Neural cell (in vitro differentiated cells): Measurements from ENCODE around the gene KRTAP1-4. TPM values are rescaled to one million over a fixed set of nuclear protein-coding genes. Genes with fewer than 3 reads are reported as not detected.
"Not testable (repeated sequence)": the region's sequence is repeated elsewhere in the genome, so short reads cannot be mapped to it uniquely, and the experiment has no call there.

Experiments
- H2AFZ ChIP-seq: fragments of 200-600, 300-800 bp; sonication (generic), shearing (Covaris generic); 2 replicates; pipeline ENCODE4 v1.6.0; 2014; ENCODE audit warnings: low read depth, mild to moderate bottlenecking, antibody characterized with exemption, low read length, moderate library complexity
- H3F3A ChIP-seq: fragments of 200-600 bp; shearing (Covaris generic); 2 replicates; pipeline ENCODE4 v1.6.1; 2016; ENCODE audit warnings: mild to moderate bottlenecking, moderate library complexity, mixed read lengths, antibody characterized with exemption, low read length; ENCODE audit not compliant: insufficient read depth, poor library complexity, severe bottlenecking
- H3K27ac ChIP-seq: fragments of 200-600, 300-800 bp; sonication (generic), shearing (Covaris generic); 2 replicates; pipeline ENCODE4 v1.5.1; 2014; ENCODE audit warnings: mild to moderate bottlenecking, low read length, moderate library complexity
- H3K27me3 ChIP-seq: fragments of 300-800, 200-600 bp; sonication (generic), shearing (Covaris generic); 2 replicates; pipeline ENCODE4 v1.6.0; 2014; ENCODE audit warnings: mild to moderate bottlenecking, low read depth, low read length, moderate library complexity; ENCODE audit not compliant: insufficient read depth
- H3K36me3 ChIP-seq: fragments of 300-800, 200-600 bp; sonication (generic), shearing (Covaris generic); 2 replicates; pipeline ENCODE4 v1.5.1; 2014; ENCODE audit warnings: mild to moderate bottlenecking, antibody characterized with exemption, low read length, moderate library complexity; ENCODE audit not compliant: insufficient read depth
- H3K4me2 ChIP-seq: fragments of 300-800, 200-600 bp; sonication (generic), shearing (Covaris generic); 2 replicates; pipeline ENCODE4 v1.6.0; 2014; ENCODE audit warnings: mild to moderate bottlenecking, low read length
- H3K4me3 ChIP-seq: fragments of 300-800, 200-600 bp; sonication (generic), shearing (Covaris generic); 2 replicates; pipeline ENCODE4 v1.5.1; 2014; ENCODE audit warnings: mild to moderate bottlenecking, low read length, moderate library complexity
- H3K79me2 ChIP-seq: fragments of 200-600 bp; shearing (Covaris generic); replicated peaks from 2 replicates; pipeline ENCODE4 v1.6.0; 2014; ENCODE audit warnings: mild to moderate bottlenecking, low read length, moderate library complexity; ENCODE audit not compliant: insufficient read depth
- H3K9ac ChIP-seq: fragments of 300-800, 200-600 bp; sonication (generic), shearing (Covaris generic); 2 replicates; pipeline ENCODE4 v1.6.1; 2016; ENCODE audit warnings: mild to moderate bottlenecking, low read length, mixed read lengths
- H3K9me2 ChIP-seq: fragments of 200-600 bp; shearing (Covaris generic); 2 replicates; pipeline ENCODE4 v1.6.1; 2016; ENCODE audit warnings: mild to moderate bottlenecking, low read length, mixed read lengths; ENCODE audit not compliant: insufficient read depth
- H3K9me3 ChIP-seq: fragments of 200-600, 300-800 bp; sonication (generic), shearing (Covaris generic); 2 replicates; pipeline ENCODE4 v1.6.1; 2016; ENCODE audit warnings: mild to moderate bottlenecking, mixed run types, low read length, moderate library complexity, mixed read lengths
- H4K20me1 ChIP-seq: fragments of 200-600 bp; shearing (Covaris generic); 2 replicates; pipeline ENCODE4 v1.6.1; 2016; ENCODE audit warnings: mild to moderate bottlenecking, mixed run types; ENCODE audit not compliant: insufficient read depth
- CTCF ChIP-seq: fragments of 450-650 bp; IDR thresholded peaks from 2 replicates; pipeline ENCODE4 v1.5.1; 2014; ENCODE audit warnings: antibody characterized with exemption, mild to moderate bottlenecking, moderate library complexity; ENCODE audit not compliant: poor library complexity, severe bottlenecking
- EP300 ChIP-seq: fragments of 450-650 bp; conservative IDR thresholded peaks from 2 replicates; pipeline ENCODE4 v1.6.1; 2014; ENCODE audit warnings: antibody characterized with exemption, mild to moderate bottlenecking, moderate library complexity; ENCODE audit not compliant: poor library complexity, severe bottlenecking
- EZH2 ChIP-seq: fragments of 200-600, 300-800 bp; shearing (Covaris generic), sonication (generic); IDR thresholded peaks from 2 replicates; pipeline ENCODE4 v1.6.1; 2014; ENCODE audit warnings: antibody characterized with exemption, low read length, borderline replicate concordance, mild to moderate bottlenecking; ENCODE audit not compliant: insufficient read depth, poor library complexity, severe bottlenecking
- MXI1 ChIP-seq: fragments of 450-650 bp; conservative IDR thresholded peaks from 2 replicates; pipeline ENCODE4 v1.6.1; 2014; ENCODE audit warnings: antibody characterized with exemption, mild to moderate bottlenecking; ENCODE audit not compliant: poor library complexity, severe bottlenecking
- POLR2AphosphoS5 ChIP-seq: IDR thresholded peaks from 2 replicates; pipeline ENCODE4 v1.6.1; 2012
- RAD21 ChIP-seq: fragments of 450-650 bp; conservative IDR thresholded peaks from 2 replicates; pipeline ENCODE4 v1.6.1; 2014; ENCODE audit warnings: antibody characterized with exemption, mild to moderate bottlenecking, moderate library complexity
- SMC3 ChIP-seq: fragments of 450-650 bp; conservative IDR thresholded peaks from 2 replicates; pipeline ENCODE4 v1.6.1; 2014; ENCODE audit warnings: antibody characterized with exemption, mild to moderate bottlenecking, moderate library complexity; ENCODE audit not compliant: poor library complexity
- TAF1 ChIP-seq: IDR thresholded peaks from 2 replicates; pipeline ENCODE4 v1.6.1; 2012; ENCODE audit warnings: low read depth
- polyA plus RNA-seq: library from polyadenylated mRNA; depleted of rRNA; stranded (reverse); fragments of >200 nt; gene quantifications from 2 replicates; pipeline ENCODE4 v1.2.3, GENCODE V29; 2014
- TF ChIP-seq, protein P1 (sequence below): IDR thresholded peaks from 2 replicates; pipeline ENCODE4 v1.6.1; 2012; ENCODE audit warnings: borderline replicate concordance

The KRTAP1-4 gene
- polyA plus RNA-seq, 1 donor from 2014 or later: not detected

GRCh38 chr17:41065829-41066624 is 36.0 kb upstream of the KRTAP1-4 start, which contains the start of gene KRTAP2-4:
KRTAP2-4 (minus strand) TSS chr17:41065879; CDS start chr17:41065845, 34 bp downstream.
- Histone ChIP-seq H3F3A (no peaks in the 10 kb centered on the region), H2AFZ (no peak within 1 kb of the TSS), H3K27me3 (no peaks in the 10 kb centered on the region), H3K9me3 (no peaks in the 10 kb centered on the region), H4K20me1 (no peaks in the 10 kb centered on the region), H3K4me2 (no peak within 1 kb of the TSS), H3K79me2 (no peaks in the 10 kb centered on the region), H3K9me2 (no peaks in the 10 kb centered on the region), H3K27ac (no peak within 1 kb of the TSS), H3K4me3 (no peak within 1 kb of the TSS), H3K9ac (no peak within 1 kb of the TSS), H3K36me3 (no peaks in the 10 kb centered on the region)
- TF ChIP-seq CTCF (no peak), TAF1 (no peak), EP300 (no peak), EZH2 (no peak)
- TF ChIP-seq, protein P1, sequence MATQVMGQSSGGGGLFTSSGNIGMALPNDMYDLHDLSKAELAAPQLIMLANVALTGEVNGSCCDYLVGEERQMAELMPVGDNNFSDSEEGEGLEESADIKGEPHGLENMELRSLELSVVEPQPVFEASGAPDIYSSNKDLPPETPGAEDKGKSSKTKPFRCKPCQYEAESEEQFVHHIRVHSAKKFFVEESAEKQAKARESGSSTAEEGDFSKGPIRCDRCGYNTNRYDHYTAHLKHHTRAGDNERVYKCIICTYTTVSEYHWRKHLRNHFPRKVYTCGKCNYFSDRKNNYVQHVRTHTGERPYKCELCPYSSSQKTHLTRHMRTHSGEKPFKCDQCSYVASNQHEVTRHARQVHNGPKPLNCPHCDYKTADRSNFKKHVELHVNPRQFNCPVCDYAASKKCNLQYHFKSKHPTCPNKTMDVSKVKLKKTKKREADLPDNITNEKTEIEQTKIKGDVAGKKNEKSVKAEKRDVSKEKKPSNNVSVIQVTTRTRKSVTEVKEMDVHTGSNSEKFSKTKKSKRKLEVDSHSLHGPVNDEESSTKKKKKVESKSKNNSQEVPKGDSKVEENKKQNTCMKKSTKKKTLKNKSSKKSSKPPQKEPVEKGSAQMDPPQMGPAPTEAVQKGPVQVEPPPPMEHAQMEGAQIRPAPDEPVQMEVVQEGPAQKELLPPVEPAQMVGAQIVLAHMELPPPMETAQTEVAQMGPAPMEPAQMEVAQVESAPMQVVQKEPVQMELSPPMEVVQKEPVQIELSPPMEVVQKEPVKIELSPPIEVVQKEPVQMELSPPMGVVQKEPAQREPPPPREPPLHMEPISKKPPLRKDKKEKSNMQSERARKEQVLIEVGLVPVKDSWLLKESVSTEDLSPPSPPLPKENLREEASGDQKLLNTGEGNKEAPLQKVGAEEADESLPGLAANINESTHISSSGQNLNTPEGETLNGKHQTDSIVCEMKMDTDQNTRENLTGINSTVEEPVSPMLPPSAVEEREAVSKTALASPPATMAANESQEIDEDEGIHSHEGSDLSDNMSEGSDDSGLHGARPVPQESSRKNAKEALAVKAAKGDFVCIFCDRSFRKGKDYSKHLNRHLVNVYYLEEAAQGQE: no peak

GRCh38 chr17:41065016-41065689 is 35.2 kb upstream of the KRTAP1-4 start:
- H3K27me3 ChIP-seq, H3K27ac ChIP-seq, H4K20me1 ChIP-seq, H3F3A ChIP-seq, H3K4me2 ChIP-seq, H3K36me3 ChIP-seq, H2AFZ ChIP-seq, H3K4me3 ChIP-seq, H3K9me2 ChIP-seq, H3K9ac ChIP-seq, H3K79me2 ChIP-seq, H3K9me3 ChIP-seq: not testable (repeated sequence)

DNA sequence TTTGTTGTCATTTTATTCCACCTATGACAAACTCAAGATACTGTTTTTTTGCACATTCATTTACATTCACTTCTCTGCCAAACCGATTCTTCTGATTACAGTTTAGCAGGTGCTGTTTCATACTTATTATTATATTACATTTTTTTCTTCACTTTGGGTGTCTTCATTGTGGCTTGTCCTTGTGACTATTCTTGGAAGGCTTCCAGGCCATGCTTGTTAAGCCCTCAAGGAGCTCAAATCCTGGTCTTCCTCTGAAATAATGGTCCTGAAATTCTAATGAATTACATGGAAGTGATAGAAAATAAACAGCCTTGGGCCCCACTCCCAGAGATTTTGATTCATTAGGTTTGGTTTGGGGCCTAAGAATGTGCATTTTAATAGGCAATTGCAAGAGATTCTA is 34.3 kb upstream of the KRTAP1-4 start:
- H3K4me2 ChIP-seq: no peak overlapping the region
- H3K9me2 ChIP-seq: no peaks in the 10 kb centered on the region
- no peak for TF ChIP-seq TAF1
- no peak for TF ChIP-seq EZH2
- TF ChIP-seq SMC3: no peak
- no peak for TF ChIP-seq EP300
- TF ChIP-seq POLR2AphosphoS5: no peak
- no peak for TF ChIP-seq CTCF
- TF ChIP-seq MXI1: no peak
- no peak for TF ChIP-seq RAD21
- TF ChIP-seq, protein P1: no peak
- no peaks in the 10 kb centered on the region for H3F3A ChIP-seq
- H3K4me3 ChIP-seq: no peak overlapping the region
- H3K27me3 ChIP-seq: no peaks in the 10 kb centered on the region
- no peaks in the 10 kb centered on the region for H3K9me3 ChIP-seq
- no peak overlapping the region for H2AFZ ChIP-seq
- no peaks in the 10 kb centered on the region for H3K79me2 ChIP-seq
- no peak overlapping the region for H3K9ac ChIP-seq
- H3K36me3 ChIP-seq: no peaks in the 10 kb centered on the region
- no peaks in the 10 kb centered on the region for H4K20me1 ChIP-seq
- H3K27ac ChIP-seq: no peak overlapping the region
